GM12878 (cell line): ENCODE data around the gene EIF4B. TPM values are rescaled to one million over a fixed set of nuclear protein-coding genes. Genes with fewer than 3 reads are reported as not detected.

ENCODE experiments used
- CBFB ChIP-seq: IDR thresholded peaks from 2 replicates; pipeline ENCODE4 v1.6.1; 2016; ENCODE audit warnings: antibody characterized with exemption, low read depth
- CEBPB ChIP-seq, 2 experiments: fragments of 150-350 bp in 1 of 2; IDR thresholded peaks; 2 replicates each; pipeline ENCODE4 v1.6.1; 2012 to 2014; ENCODE audit warnings: low read depth in 2 of 2, low read length in 2 of 2, borderline replicate concordance in 1 of 2, inconsistent platforms in 1 of 2
- CHD1 ChIP-seq: IDR thresholded peaks from 2 replicates; pipeline ENCODE4 v1.6.1; 2012; ENCODE audit warnings: low read depth, low read length, improper control_type of control experiment
- CHD4 ChIP-seq: fragments of 200-600 bp; sonication (generic); IDR thresholded peaks from 2 replicates; pipeline ENCODE4 v1.6.1; 2016; ENCODE audit warnings: mild to moderate bottlenecking
- GATAD2B ChIP-seq: fragments of 450-650 bp; conservative IDR thresholded peaks from 2 replicates; pipeline ENCODE4 v1.6.1; 2017; ENCODE audit warnings: low read depth, mild to moderate bottlenecking, moderate library complexity
- IKZF1 ChIP-seq: fragments of 450-650 bp; conservative IDR thresholded peaks from 2 replicates; pipeline ENCODE4 v1.6.1; 2017; ENCODE audit warnings: antibody characterized with exemption, mild to moderate bottlenecking
- LARP7 ChIP-seq: fragments of 450-650 bp; IDR thresholded peaks from 2 replicates; pipeline ENCODE4 v1.6.1; 2017; ENCODE audit warnings: mild to moderate bottlenecking
- NFIC ChIP-seq: IDR thresholded peaks from 2 replicates; pipeline ENCODE4 v1.6.1; 2012; ENCODE audit warnings: low read depth, mild to moderate bottlenecking, inconsistent platforms, low read length, moderate library complexity
- NR2C2 ChIP-seq: IDR thresholded peaks from 2 replicates; pipeline ENCODE4 v1.6.1; 2011; ENCODE audit warnings: borderline replicate concordance, low read depth; ENCODE audit not compliant: control insufficient read depth, insufficient read length
- PML ChIP-seq: IDR thresholded peaks from 2 replicates; pipeline ENCODE4 v1.6.1; 2012; ENCODE audit warnings: low read length, inconsistent platforms
- RAD21 ChIP-seq: IDR thresholded peaks from 2 replicates; pipeline ENCODE4 v1.6.1; 2011; ENCODE audit warnings: mild to moderate bottlenecking, low read depth, low read length, moderate library complexity; ENCODE audit not compliant: insufficient read depth
- RAD51 ChIP-seq: fragments of 450-650 bp; IDR thresholded peaks from 2 replicates; pipeline ENCODE4 v1.6.1; 2016; ENCODE audit warnings: moderate library complexity, mild to moderate bottlenecking, inconsistent platforms
- SIN3A ChIP-seq: IDR thresholded peaks from 2 replicates; pipeline ENCODE4 v1.6.1; 2012; ENCODE audit warnings: low read depth, low read length, improper control_type of control experiment
- SIX5 ChIP-seq: IDR thresholded peaks from 2 replicates; pipeline ENCODE4 v1.6.1; 2011; ENCODE audit warnings: mild to moderate bottlenecking, low read depth, low read length, moderate library complexity; ENCODE audit not compliant: severe bottlenecking
- STAT1 ChIP-seq: fragments of 450-650 bp; conservative IDR thresholded peaks from 2 replicates; pipeline ENCODE4 v1.6.1; 2014; ENCODE audit warnings: antibody characterized with exemption, mild to moderate bottlenecking
- ZSCAN29 ChIP-seq: fragments of 450-650 bp; IDR thresholded peaks from 2 replicates; pipeline ENCODE4 v1.6.1; 2017; ENCODE audit warnings: mild to moderate bottlenecking, moderate library complexity
- polyA plus RNA-seq, 11 experiments: library from polyadenylated mRNA; depleted of rRNA in 4 of 11; unstranded in 6 of 11; stranded (reverse) in 5 of 11; fragments of >200 nt; fragmentation: Nextera tagmentation in 4 of 11; fragmentation: Illumina TruSeq in 1 of 11; extraction: Ambion mirVana in 4 of 11; extraction: Trizol in 1 of 11; gene quantifications; 1 replicate in 1 of 11; 2 replicates in 10 of 11; pipeline versions ENCODE4 v1.2.1 to v1.2.3, GENCODE V29; 2011 to 2016; ENCODE audit warnings: inconsistent platforms in 2 of 11, missing spikeins in 2 of 11, low read depth in 1 of 11
- total RNA-seq, 4 experiments: library from RNA; depleted of rRNA in 3 of 4; stranded (reverse); fragments of >200 nt in 3 of 4; fragmentation: Illumina TruSeq in 1 of 4; extraction: Trizol in 1 of 4; gene quantifications; 2 replicates each; pipeline versions ENCODE4 v1.2.1 to v1.2.3, GENCODE V29; 2013 to 2021
- TF ChIP-seq, protein P1 (sequence below): fragments of 450-650 bp; IDR thresholded peaks from 2 replicates; pipeline ENCODE4 v1.6.1; 2017; ENCODE audit warnings: mild to moderate bottlenecking, moderate library complexity
- TF ChIP-seq, protein P2 (sequence below): fragments of 450-650 bp; IDR thresholded peaks from 2 replicates; pipeline ENCODE4 v1.6.1; 2017; ENCODE audit warnings: borderline replicate concordance
- TF ChIP-seq, protein P3 (sequence below): IDR thresholded peaks from 2 replicates; pipeline ENCODE4 v1.6.1; 2011; ENCODE audit warnings: borderline replicate concordance, low read depth, mild to moderate bottlenecking, moderate library complexity, mixed read lengths, low read length; ENCODE audit not compliant: insufficient read depth; ENCODE audit errors: extremely low read length
- TF ChIP-seq, protein P4 (sequence below): IDR thresholded peaks from 2 replicates; pipeline ENCODE4 v1.6.1; 2012; ENCODE audit warnings: low read depth, low read length, improper control_type of control experiment
- TF ChIP-seq, protein P5 (sequence below): fragments of 450-650 bp; IDR thresholded peaks from 2 replicates; pipeline ENCODE4 v1.6.1; 2018; ENCODE audit warnings: mild to moderate bottlenecking, low read depth, moderate library complexity; ENCODE audit not compliant: partially characterized antibody

The EIF4B gene
- total and polyA plus RNA-seq, 10 of the 15 experiments (the other 5 are each of a cell fraction or from before 2014, with no cell fraction given): 123 to 752 (median 431) TPM

DNA sequence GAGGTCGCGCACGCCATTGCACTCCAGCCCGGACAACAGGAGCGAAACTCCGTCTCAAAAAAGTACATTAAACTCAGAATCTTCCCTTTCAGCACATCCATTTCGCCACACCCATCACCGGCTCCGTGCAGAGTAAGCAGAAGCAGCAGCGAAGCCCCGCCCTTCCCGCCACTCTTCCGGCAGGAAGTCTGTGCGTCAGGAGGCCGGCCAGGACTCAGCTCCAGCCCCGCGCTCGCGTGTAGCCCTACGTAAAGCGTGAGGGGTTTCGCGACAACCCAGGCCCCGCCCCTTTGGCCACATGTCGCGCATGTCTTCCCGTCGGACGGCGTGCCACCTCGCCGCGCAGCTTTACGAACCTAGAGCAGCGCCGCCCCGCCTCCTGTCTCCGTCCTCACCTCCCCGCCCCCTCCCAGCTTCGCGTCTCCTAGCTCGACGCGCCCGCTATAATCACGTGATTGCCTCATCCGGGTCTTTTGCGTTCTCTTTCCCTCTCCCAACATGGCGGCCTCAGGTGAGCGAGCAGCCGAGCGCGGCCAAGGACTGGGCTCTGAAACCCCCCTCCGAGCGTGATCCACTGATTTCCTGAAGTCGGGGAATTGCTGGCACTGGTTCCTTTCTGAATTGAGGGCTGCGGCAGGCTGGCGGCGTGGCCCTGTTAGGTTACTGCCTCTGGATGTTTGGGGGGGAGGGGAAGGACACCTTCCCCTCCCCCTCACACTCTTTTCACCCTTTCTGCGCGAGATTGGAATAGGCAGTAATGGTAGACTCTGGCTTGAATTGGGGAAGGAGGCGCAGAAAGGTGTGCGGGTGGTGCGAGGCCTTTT, at the start of gene EIF4B (continued):
- TF ChIP-seq, protein P1, sequence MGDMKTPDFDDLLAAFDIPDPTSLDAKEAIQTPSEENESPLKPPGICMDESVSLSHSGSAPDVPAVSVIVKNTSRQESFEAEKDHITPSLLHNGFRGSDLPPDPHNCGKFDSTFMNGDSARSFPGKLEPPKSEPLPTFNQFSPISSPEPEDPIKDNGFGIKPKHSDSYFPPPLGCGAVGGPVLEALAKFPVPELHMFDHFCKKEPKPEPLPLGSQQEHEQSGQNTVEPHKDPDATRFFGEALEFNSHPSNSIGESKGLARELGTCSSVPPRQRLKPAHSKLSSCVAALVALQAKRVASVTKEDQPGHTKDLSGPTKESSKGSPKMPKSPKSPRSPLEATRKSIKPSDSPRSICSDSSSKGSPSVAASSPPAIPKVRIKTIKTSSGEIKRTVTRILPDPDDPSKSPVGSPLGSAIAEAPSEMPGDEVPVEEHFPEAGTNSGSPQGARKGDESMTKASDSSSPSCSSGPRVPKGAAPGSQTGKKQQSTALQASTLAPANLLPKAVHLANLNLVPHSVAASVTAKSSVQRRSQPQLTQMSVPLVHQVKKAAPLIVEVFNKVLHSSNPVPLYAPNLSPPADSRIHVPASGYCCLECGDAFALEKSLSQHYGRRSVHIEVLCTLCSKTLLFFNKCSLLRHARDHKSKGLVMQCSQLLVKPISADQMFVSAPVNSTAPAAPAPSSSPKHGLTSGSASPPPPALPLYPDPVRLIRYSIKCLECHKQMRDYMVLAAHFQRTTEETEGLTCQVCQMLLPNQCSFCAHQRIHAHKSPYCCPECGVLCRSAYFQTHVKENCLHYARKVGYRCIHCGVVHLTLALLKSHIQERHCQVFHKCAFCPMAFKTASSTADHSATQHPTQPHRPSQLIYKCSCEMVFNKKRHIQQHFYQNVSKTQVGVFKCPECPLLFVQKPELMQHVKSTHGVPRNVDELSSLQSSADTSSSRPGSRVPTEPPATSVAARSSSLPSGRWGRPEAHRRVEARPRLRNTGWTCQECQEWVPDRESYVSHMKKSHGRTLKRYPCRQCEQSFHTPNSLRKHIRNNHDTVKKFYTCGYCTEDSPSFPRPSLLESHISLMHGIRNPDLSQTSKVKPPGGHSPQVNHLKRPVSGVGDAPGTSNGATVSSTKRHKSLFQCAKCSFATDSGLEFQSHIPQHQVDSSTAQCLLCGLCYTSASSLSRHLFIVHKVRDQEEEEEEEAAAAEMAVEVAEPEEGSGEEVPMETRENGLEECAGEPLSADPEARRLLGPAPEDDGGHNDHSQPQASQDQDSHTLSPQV: no peak
- peak; percentile 60; the same call in 1 of the 2 replicates for TF ChIP-seq NFIC
- TF ChIP-seq, protein P2, sequence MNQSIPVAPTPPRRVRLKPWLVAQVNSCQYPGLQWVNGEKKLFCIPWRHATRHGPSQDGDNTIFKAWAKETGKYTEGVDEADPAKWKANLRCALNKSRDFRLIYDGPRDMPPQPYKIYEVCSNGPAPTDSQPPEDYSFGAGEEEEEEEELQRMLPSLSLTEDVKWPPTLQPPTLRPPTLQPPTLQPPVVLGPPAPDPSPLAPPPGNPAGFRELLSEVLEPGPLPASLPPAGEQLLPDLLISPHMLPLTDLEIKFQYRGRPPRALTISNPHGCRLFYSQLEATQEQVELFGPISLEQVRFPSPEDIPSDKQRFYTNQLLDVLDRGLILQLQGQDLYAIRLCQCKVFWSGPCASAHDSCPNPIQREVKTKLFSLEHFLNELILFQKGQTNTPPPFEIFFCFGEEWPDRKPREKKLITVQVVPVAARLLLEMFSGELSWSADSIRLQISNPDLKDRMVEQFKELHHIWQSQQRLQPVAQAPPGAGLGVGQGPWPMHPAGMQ: no peak
- peak; percentile 23 for TF ChIP-seq SIX5
- no peak; the same call in 1 of the 2 replicates for TF ChIP-seq CBFB
- no peak; the same call in 1 of the 2 replicates for TF ChIP-seq STAT1
- TF ChIP-seq GATAD2B: no peak; the same call in 1 of the 2 replicates
- TF ChIP-seq, protein P3, sequence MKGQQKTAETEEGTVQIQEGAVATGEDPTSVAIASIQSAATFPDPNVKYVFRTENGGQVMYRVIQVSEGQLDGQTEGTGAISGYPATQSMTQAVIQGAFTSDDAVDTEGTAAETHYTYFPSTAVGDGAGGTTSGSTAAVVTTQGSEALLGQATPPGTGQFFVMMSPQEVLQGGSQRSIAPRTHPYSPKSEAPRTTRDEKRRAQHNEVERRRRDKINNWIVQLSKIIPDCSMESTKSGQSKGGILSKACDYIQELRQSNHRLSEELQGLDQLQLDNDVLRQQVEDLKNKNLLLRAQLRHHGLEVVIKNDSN: peak; percentile 78
- no peak for TF ChIP-seq CHD1
- TF ChIP-seq LARP7: peak; percentile 78
- no peak for TF ChIP-seq ZSCAN29
- TF ChIP-seq CHD4: no peak
- TF ChIP-seq, protein P4, sequence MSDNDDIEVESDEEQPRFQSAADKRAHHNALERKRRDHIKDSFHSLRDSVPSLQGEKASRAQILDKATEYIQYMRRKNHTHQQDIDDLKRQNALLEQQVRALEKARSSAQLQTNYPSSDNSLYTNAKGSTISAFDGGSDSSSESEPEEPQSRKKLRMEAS: peak; percentile 91
- TF ChIP-seq SIN3A: no peak
- TF ChIP-seq IKZF1: peak; percentile 66
- TF ChIP-seq, protein P5, sequence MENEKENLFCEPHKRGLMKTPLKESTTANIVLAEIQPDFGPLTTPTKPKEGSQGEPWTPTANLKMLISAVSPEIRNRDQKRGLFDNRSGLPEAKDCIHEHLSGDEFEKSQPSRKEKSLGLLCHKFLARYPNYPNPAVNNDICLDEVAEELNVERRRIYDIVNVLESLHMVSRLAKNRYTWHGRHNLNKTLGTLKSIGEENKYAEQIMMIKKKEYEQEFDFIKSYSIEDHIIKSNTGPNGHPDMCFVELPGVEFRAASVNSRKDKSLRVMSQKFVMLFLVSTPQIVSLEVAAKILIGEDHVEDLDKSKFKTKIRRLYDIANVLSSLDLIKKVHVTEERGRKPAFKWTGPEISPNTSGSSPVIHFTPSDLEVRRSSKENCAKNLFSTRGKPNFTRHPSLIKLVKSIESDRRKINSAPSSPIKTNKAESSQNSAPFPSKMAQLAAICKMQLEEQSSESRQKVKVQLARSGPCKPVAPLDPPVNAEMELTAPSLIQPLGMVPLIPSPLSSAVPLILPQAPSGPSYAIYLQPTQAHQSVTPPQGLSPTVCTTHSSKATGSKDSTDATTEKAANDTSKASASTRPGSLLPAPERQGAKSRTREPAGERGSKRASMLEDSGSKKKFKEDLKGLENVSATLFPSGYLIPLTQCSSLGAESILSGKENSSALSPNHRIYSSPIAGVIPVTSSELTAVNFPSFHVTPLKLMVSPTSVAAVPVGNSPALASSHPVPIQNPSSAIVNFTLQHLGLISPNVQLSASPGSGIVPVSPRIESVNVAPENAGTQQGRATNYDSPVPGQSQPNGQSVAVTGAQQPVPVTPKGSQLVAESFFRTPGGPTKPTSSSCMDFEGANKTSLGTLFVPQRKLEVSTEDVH: no peak
- TF ChIP-seq PML: peak; percentile 86; the same call in 1 of the 2 replicates
- no peak for TF ChIP-seq CEBPB (IDR thresholded peaks at IDR 0.05; ENCODE audit: borderline replicate concordance in 1 of 2, low read depth in 2 of 2, low read length in 2 of 2)
- TF ChIP-seq RAD21: no peak
- no peak for TF ChIP-seq NR2C2
- peak; percentile 98 for TF ChIP-seq RAD51
